Memory B cell (primary cell): ENCODE data around the gene FEM1A.
A peak's percentile ranks its signal among the peaks of the same experiment; 100 is the strongest.
"Not testable (repeated sequence)": the region's sequence is repeated elsewhere in the genome, so short reads cannot be mapped to it uniquely, and the experiment has no call there.

Experiments
- ATAC-seq: fragments of 150-1000 bp; cut with Tn5 transposase; 2 replicates; pipeline ENCODE4 v1.10.0; 2021; ENCODE audit warnings: low read depth, mild to moderate bottlenecking, moderate library complexity
- DNase-seq, 2 donors: peaks; one replicate each; pipeline ENCODE4 v3.0.0; 2022; ENCODE audit warnings: low spot score in 2 of 2
- H3K27ac Mint-ChIP-seq: one replicate; pipeline ENCODE4 v1.8.0; 2022; ENCODE audit warnings: mild to moderate bottlenecking, moderate library complexity, mixed read lengths
- H3K27me3 Mint-ChIP-seq: one replicate; pipeline ENCODE4 v1.8.0; 2022; ENCODE audit warnings: mixed read lengths
- H3K36me3 Mint-ChIP-seq: one replicate; pipeline ENCODE4 v1.8.0; 2022; ENCODE audit warnings: mild to moderate bottlenecking, mixed read lengths
- H3K4me1 Mint-ChIP-seq: one replicate; pipeline ENCODE4 v1.8.0; 2022; ENCODE audit warnings: mixed read lengths
- H3K4me3 Mint-ChIP-seq: one replicate; pipeline ENCODE4 v1.8.0; 2022; ENCODE audit warnings: mild to moderate bottlenecking, moderate library complexity, mixed read lengths
- H3K9me3 Mint-ChIP-seq: one replicate; pipeline ENCODE4 v1.8.0; 2022; ENCODE audit warnings: mixed read lengths

Gene FEM1A, protein sequence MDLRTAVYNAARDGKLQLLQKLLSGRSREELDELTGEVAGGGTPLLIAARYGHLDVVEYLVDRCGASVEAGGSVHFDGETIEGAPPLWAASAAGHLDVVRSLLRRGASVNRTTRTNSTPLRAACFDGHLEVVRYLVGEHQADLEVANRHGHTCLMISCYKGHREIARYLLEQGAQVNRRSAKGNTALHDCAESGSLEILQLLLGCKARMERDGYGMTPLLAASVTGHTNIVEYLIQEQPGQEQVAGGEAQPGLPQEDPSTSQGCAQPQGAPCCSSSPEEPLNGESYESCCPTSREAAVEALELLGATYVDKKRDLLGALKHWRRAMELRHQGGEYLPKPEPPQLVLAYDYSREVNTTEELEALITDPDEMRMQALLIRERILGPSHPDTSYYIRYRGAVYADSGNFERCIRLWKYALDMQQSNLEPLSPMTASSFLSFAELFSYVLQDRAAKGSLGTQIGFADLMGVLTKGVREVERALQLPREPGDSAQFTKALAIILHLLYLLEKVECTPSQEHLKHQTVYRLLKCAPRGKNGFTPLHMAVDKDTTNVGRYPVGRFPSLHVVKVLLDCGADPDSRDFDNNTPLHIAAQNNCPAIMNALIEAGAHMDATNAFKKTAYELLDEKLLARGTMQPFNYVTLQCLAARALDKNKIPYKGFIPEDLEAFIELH

DNA sequence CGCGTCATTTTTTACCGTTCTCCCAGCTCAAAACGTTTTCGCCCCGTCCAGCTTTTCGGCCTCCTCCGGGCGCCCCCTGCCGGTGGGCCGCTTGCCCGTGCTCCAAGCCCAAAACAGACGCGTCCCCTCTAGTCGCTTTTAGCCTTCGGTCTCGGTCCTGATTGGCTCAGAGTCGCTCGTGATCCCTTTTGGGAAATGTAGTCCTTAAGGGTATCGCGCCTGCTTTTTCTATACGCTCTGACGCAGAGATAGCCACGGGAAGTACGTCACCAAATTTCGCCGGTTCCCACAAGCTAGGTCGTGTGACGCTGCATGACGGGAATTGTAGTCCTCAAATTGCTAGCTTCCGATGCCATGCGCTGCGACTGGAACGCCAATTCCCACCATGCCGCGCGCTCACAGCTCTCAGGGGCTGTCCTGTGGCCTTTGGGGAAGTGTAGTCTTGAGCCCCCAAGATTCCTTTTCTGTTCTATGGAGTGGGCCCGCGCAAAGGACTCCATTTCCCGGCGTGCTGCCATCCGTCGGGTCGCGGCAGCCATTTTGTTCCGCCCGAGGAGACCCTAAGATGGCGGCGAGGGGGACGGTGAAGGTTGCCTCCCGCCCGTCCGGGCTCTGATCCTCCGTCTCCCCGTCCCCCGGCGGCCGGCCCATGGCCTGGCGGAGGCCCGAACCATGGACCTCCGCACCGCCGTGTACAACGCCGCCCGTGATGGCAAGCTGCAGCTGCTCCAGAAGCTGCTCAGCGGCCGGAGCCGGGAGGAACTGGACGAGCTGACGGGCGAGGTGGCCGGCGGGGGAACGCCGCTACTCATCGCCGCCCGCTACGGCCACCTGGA, at the start of gene FEM1A:
Gene FEM1A, plus strand, starts transcription at position 552 of the 836 bp plus-strand sequence. Its CDS starts 121 bp downstream, at position 673.
- H3K27me3 Mint-ChIP-seq: no peaks in the 10 kb centered on the region
- peaks cover 1% of the 10 kb centered on the region for H3K36me3 Mint-ChIP-seq
- DNase-seq (peak; percentile 97 to 98), ATAC-seq (peak; percentile 87)
- H3K27ac Mint-ChIP-seq: peak within 1 kb of the TSS; percentile 54
- peaks cover 9% of the 10 kb centered on the region for H3K4me1 Mint-ChIP-seq
- peak within 1 kb of the TSS; percentile 79 for H3K4me3 Mint-ChIP-seq
- no peaks in the 10 kb centered on the region for H3K9me3 Mint-ChIP-seq

DNA sequence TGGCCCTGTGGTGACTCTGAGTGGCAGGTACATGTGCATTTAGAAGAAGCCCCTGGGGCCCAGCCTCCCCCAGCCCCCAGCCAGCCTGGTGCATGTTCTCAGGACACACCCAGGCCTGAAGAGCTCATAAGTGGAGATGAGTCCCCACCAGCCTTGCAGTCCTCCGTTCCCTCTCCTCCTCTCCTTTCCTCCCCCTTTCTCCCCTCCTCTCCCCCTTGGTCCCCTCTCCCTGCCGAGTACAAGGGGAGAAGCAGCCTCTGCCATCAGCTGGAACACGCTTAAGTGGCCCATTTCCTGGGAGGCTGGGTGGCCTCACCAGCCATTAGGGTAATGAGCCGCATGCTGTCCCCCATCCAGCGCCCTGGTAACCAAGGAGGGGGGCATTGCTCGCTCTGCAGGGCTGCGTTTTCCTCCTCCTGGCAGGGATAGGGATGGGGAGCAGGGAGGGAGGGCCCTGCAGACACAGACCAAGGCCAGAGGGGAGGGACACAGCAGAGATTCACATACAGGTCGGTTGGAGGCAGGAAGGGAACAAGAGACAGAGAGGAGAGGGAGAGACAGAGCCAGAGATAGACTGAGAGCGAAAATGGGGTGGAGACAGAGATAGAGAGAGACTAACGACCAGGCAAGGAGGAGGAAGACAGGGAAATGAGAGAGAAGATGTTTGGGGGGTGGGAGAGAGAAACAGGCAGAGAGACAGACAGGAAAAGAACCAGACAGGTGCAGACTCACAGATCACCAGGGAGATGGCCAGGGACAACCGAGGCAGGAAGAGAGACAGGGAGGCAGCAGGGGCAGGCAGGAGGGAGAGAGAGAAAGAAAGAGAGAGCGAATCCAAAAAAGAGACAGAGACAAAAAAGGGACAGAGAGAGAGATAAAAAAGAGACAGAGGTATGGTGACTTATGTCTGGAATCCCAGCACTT, 48.5 kb upstream of the FEM1A start:
- H3K27ac Mint-ChIP-seq: no peak overlapping the region
- H3K9me3 Mint-ChIP-seq: no peaks in the 10 kb centered on the region
- DNase-seq: no peak
- peaks cover 3% of the 10 kb centered on the region for H3K36me3 Mint-ChIP-seq
- peaks cover 9% of the 10 kb centered on the region for H3K4me1 Mint-ChIP-seq
- H3K4me3 Mint-ChIP-seq: no peak overlapping the region
- H3K27me3 Mint-ChIP-seq: peaks cover 20% of the 10 kb centered on the region
- no peak for ATAC-seq

DNA sequence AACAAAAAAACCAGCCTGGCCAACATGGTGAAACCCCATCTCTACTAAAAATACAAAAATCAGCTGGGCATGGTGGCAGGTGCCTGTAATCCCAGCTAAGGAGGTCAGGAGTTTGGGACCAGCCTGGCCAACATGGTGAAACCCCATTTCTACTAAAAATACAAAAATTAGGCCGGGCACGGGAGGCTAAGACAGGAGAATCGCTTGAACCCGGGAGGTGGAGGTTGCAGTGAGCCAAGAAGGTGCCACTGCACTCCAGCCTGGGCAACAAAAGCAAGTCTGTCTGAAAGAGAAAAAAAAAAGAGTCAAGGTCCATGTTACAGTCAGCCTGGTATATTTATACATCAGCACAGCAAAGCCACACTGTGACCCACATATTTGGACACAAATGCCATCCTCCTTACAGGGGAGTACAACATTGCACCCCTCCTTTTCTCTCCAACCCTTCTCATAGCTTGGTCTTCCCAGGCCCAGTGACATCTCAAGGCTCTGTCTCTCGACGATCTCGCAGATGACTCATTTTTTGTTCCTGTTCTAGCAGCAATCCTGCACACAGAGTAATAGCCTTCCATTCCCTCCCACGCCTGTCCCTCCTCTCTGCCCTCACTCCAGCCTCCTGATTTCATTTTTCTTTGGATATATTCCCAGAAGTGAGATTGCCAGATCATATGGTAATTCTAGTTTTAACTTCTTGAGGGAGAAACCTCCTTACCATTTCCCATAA, 46.9 kb upstream of the FEM1A start:
- DNase-seq (no peak), ATAC-seq (no peak)
- peaks cover 3% of the 10 kb centered on the region for H3K36me3 Mint-ChIP-seq

DNA sequence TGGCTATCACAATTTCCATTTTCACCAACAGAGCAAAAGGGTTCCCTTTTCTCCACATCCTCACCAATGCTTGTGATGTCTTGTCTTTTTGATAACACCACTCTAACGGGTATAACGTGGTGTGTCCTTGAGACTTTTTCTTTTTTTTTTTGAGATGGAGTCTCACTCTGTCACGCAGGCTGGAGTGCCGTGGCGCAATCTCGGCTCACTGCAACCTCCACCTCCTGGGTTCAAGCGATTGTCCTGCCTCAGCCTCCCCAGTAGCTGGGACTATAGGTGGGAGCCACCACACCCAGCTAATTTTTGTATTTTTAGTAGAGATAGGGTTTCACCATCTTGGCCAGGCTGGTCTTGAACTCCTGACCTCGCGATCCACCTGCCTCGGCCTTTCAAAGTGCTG, 46.4 kb upstream of the FEM1A start:
- H3K36me3 Mint-ChIP-seq, H3K4me1 Mint-ChIP-seq, ATAC-seq, H3K27ac Mint-ChIP-seq, H3K4me3 Mint-ChIP-seq, H3K9me3 Mint-ChIP-seq, DNase-seq: not testable (repeated sequence)
- H3K27me3 Mint-ChIP-seq: peaks cover 24% of the 10 kb centered on the region

More for the DNA sequence above, 46.9 kb upstream of the FEM1A start:
- Mint-ChIP-seq H3K27ac (no peak overlapping the region), H3K4me3 (no peak overlapping the region), H3K27me3 (peaks cover 19% of the 10 kb centered on the region), H3K9me3 (no peaks in the 10 kb centered on the region), H3K4me1 (peaks cover 7% of the 10 kb centered on the region)

- Mint-ChIP-seq H3K9me3 (no peaks in the 10 kb centered on the region), H3K36me3 (peaks cover 3% of the 10 kb centered on the region), H3K4me1 (peaks cover 7% of the 10 kb centered on the region), H3K27ac (no peak overlapping the region), H3K27me3 (peaks cover 25% of the 10 kb centered on the region), H3K4me3 (no peak overlapping the region)
- ATAC-seq: no peak
- no peak for DNase-seq
Observed at GRCh38 chr19:4745986-4746385, 45.5 kb upstream of the FEM1A start.

DNA sequence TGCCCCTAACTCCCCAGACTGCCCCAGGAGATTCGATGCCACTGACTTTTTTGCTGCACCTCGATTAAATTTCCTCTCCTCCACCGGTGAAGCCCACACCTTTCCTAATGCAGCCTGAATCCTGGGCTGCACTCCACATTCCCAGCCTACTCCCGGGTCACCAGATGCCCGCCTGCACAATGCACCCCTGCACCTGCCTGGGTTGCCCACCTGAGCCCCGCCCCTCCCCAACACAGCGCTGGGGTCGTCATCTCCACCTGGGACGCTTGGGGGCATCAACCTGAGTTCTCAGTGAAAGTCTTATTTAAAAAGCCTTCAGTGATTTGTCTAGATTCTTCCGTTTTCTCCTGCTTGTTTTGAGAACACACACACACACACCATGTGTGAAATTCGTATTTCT, 43.3 kb upstream of the FEM1A start:
- Mint-ChIP-seq H3K27ac (no peak overlapping the region), H3K27me3 (peaks cover 21% of the 10 kb centered on the region), H3K36me3 (peaks cover 3% of the 10 kb centered on the region), H3K4me1 (peaks cover 5% of the 10 kb centered on the region), H3K4me3 (no peak overlapping the region), H3K9me3 (no peaks in the 10 kb centered on the region)
- no peak for ATAC-seq
- DNase-seq: no peak

GRCh38 chr19:4748589-4748988, 42.9 kb upstream of the FEM1A start:
- no peak overlapping the region for H3K4me3 Mint-ChIP-seq
- H3K4me1 Mint-ChIP-seq: peaks cover 4% of the 10 kb centered on the region
- H3K9me3 Mint-ChIP-seq: no peaks in the 10 kb centered on the region
- peaks cover 19% of the 10 kb centered on the region for H3K27me3 Mint-ChIP-seq
- peaks cover 2% of the 10 kb centered on the region for H3K36me3 Mint-ChIP-seq
- no peak overlapping the region for H3K27ac Mint-ChIP-seq
- DNase-seq (no peak), ATAC-seq (no peak)

- Mint-ChIP-seq H3K27me3 (peaks cover 22% of the 10 kb centered on the region), H3K4me1 (no peaks in the 10 kb centered on the region), H3K4me3 (no peak overlapping the region), H3K36me3 (peaks cover 2% of the 10 kb centered on the region), H3K9me3 (no peaks in the 10 kb centered on the region), H3K27ac (no peak overlapping the region)
- ATAC-seq: no peak
- DNase-seq: no peak
Observed at GRCh38 chr19:4749870-4750590, 41.5 kb upstream of the FEM1A start.

DNA sequence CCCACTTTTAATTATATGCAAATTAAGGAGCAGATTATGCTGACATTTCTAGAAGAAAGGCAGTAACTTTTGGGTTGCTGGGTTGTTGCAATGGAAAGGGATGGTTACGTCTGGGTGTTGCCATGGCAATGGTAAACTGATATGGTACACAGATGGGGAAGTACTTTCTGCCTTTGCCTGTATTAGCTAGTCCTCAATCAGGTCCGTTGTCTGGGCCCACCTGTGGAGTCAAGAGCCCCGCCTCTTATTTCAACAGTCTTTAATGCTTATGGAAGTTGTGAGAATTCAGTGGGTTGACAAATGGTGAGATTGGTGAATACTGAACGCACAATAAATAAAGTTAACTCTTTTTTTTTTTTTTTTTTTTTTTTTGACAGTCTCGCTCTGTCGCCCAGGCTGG, 37.3 kb upstream of the FEM1A start:
- Mint-ChIP-seq H3K4me1 (peaks cover 1% of the 10 kb centered on the region), H3K27me3 (peaks cover 17% of the 10 kb centered on the region), H3K9me3 (no peaks in the 10 kb centered on the region), H3K36me3 (no peaks in the 10 kb centered on the region), H3K27ac (no peak overlapping the region), H3K4me3 (no peak overlapping the region)
- peak; percentile 60 for ATAC-seq
- no peak for DNase-seq

- peaks cover 11% of the 10 kb centered on the region for H3K27me3 Mint-ChIP-seq
- no peak overlapping the region for H3K4me3 Mint-ChIP-seq
- no peaks in the 10 kb centered on the region for H3K36me3 Mint-ChIP-seq
- no peak for DNase-seq
- no peak for ATAC-seq
- H3K9me3 Mint-ChIP-seq: no peaks in the 10 kb centered on the region
- no peak overlapping the region for H3K27ac Mint-ChIP-seq
- peaks cover 3% of the 10 kb centered on the region for H3K4me1 Mint-ChIP-seq
Observed at GRCh38 chr19:4755459-4755858, 36.1 kb upstream of the FEM1A start.

DNA sequence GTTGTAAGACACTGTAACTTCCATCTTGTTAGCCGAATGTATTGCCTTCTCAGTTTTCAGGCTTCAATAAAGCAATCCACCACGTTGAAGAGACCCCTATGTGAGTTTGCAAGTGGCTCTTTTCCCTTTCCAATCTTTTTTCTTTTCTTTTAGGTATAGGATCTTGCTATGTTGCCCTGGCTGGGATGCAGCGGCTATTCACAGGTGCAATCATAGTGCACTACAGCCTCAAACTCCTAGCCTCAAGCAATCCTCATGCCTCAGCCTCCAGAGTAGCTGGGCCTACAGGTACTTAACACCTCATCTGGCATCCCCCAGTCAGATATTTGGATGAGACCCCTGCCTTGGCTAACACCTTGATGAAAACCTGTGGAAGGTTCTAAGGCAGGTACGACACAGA, 33.5 kb upstream of the FEM1A start:
- Mint-ChIP-seq H3K27me3 (peaks cover 20% of the 10 kb centered on the region), H3K4me3 (no peak overlapping the region), H3K27ac (no peak overlapping the region), H3K4me1 (peaks cover 3% of the 10 kb centered on the region), H3K9me3 (no peaks in the 10 kb centered on the region), H3K36me3 (no peaks in the 10 kb centered on the region)
- DNase-seq: no peak
- ATAC-seq: no peak

- DNase-seq (no peak), ATAC-seq (no peak)
- Mint-ChIP-seq H3K9me3 (no peaks in the 10 kb centered on the region), H3K4me1 (peaks cover 3% of the 10 kb centered on the region), H3K27ac (no peak overlapping the region), H3K27me3 (peaks cover 20% of the 10 kb centered on the region), H3K36me3 (no peaks in the 10 kb centered on the region), H3K4me3 (no peak overlapping the region)
Observed at GRCh38 chr19:4758659-4759058, 32.9 kb upstream of the FEM1A start.
